Measurements from ENCODE around the gene FAM135A. TPM values are rescaled to one million over a fixed set of nuclear protein-coding genes. Genes with fewer than 3 reads are reported as not detected.
"Not testable (repeated sequence)": the region's sequence is repeated elsewhere in the genome, so short reads cannot be mapped to it uniquely, and the experiment has no call there.

FAM135A gene
- total and polyA plus RNA-seq, 2 of the 13 experiments (the other 11 are each of a cell fraction or from before 2014, with no cell fraction given) = 26.9 to 31.5 TPM

DNA sequence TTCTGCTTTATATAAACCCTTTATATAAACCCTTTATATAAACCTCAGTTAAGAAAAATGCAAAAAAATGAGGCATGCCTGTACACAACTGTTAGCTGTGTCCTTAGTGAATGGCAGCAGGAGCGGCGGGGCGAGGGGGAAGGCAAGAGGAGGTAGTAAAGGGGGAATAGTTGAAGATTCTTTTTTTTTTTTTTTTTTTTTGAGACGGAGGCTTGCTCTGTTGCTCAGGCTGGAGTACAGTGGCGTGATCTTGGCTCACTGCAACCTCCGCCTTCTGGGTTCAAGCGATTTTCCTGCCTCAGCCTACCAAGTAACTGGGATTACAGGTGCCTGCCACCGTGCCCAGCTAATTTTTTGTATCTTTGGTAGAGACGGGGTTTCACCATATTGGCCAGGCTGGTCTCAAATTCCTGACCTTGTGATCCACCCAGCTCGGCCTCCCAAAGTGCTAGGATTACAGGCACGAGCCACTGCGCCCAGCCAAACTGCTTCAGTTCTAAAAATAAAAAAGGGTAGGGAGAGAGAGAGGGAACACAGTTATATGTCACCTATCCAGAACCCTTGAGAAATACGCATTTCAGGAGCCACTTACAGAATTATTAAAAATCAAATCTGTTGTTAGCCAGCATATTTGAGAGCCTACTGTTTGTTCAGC is 139.1 kb downstream of the FAM135A start:
- ATAC-seq; FAIRE-seq; H3K9ac ChIP-seq (ENCODE audit: insufficient read depth, low read depth, low read length); H2AFZ ChIP-seq (ENCODE audit: low read length); H3K27me3 ChIP-seq (ENCODE audit: control insufficient read depth in 1 of 2, insufficient read depth in 2 of 2, low read length in 2 of 2); BruUV-seq (replicated peaks); H3K79me2 ChIP-seq (ENCODE audit: insufficient read depth, low read length); DNase-seq (ENCODE audit: low spot score); H3K27ac ChIP-seq (ENCODE audit: extremely low read length, insufficient read depth, low read length); POLR2A ChIA-PET; CTCF ChIA-PET (ENCODE audit: low intra/inter-chr PET ratio, low total read pairs); in situ Hi-C loops (cut with HindIII; ENCODE audit: extremely low pct_ligation_motif_present, low pct_unique_long_range_greater_than_20kb); H4K20me1 ChIP-seq (ENCODE audit: insufficient read depth, low read length); intact Hi-C loops (cut with micrococcal nuclease; ENCODE audit: unreplicated experiment); H3K4me3 ChIP-seq (replicated peaks in 1 of 3; ENCODE audit: insufficient read depth in 1 of 3, low read depth in 2 of 3, low read length in 3 of 3); H3K4me2 ChIP-seq (ENCODE audit: low read depth, low read length); H3K36me3 ChIP-seq (replicated peaks in 1 of 2; ENCODE audit: control insufficient read depth in 1 of 2, insufficient read depth in 2 of 2, low read length in 2 of 2); H3K9me3 ChIP-seq (ENCODE audit: low read length); H3K4me1 ChIP-seq (ENCODE audit: insufficient read depth, low read length): not testable (repeated sequence)
- 97% methylated on average over 13 of the region's 13 CpGs for WGBS (ENCODE audit: low lambda C conversion rate)

GRCh38 chr6:70552974-70553373 is 139.7 kb downstream of the FAM135A start:
- Histone ChIP-seq H3K9me3 (ENCODE audit: low read length) (no peaks in the 10 kb centered on the region), H3K36me3 (replicated peaks in 1 of 2; ENCODE audit: control insufficient read depth in 1 of 2, insufficient read depth in 2 of 2, low read length in 2 of 2) (no peaks in the 10 kb centered on the region), H3K4me3 (replicated peaks in 1 of 3; ENCODE audit: insufficient read depth in 1 of 3, low read depth in 2 of 3, low read length in 3 of 3) (no peak overlapping the region), H3K9ac (ENCODE audit: insufficient read depth, low read depth, low read length) (no peak overlapping the region), H2AFZ (ENCODE audit: low read length) (no peak overlapping the region), H3K4me1 (ENCODE audit: insufficient read depth, low read length) (no peaks in the 10 kb centered on the region), H3K27me3 (ENCODE audit: control insufficient read depth in 1 of 2, insufficient read depth in 2 of 2, low read length in 2 of 2) (no peaks in the 10 kb centered on the region), H3K27ac (ENCODE audit: extremely low read length, insufficient read depth, low read length) (no peak overlapping the region), H4K20me1 (ENCODE audit: insufficient read depth, low read length) (no peaks in the 10 kb centered on the region), H3K79me2 (ENCODE audit: insufficient read depth, low read length) (no peaks in the 10 kb centered on the region), H3K4me2 (ENCODE audit: low read depth, low read length) (no peak overlapping the region)
- in situ Hi-C loops (cut with HindIII; ENCODE audit: extremely low pct_ligation_motif_present, low pct_unique_long_range_greater_than_20kb) = no loop called here
- ChIA-PET POLR2A (no interaction called here), CTCF (ENCODE audit: low intra/inter-chr PET ratio, low total read pairs) (no interaction called here)
- BruUV-seq (replicated peaks) = no TSS peak
- intact Hi-C loops (cut with micrococcal nuclease; ENCODE audit: unreplicated experiment) = no loop called here
- WGBS (ENCODE audit: low lambda C conversion rate) = 85% methylated on average over 1 of the region's 1 CpG
- no peak for ATAC-seq
- TF ChIP-seq SKI (IDR thresholded peaks at IDR 0.05; ENCODE audit: partially characterized antibody) = no peak
- no peak for FAIRE-seq
- DNase-seq (ENCODE audit: low spot score) = no peak

DNA sequence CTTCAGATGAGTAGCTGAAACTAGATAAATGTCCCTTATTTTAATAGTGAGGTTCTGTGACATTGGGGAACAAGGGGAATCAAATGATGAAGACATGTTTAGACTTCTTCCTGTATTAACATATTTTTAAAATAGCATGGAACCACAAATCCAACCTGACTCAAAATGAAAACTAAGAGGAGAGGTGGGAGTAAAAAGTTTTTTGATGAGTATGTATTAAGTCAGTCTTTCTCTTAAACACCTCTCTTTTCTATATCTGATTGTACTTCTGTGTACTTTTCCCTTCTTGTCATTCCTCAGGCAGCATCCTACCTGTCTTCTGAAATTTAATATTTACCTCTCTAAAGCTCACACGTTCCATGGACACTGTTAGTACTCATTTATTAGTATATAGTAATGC is 144.7 kb downstream of the FAM135A start:
- no peak for ATAC-seq
- Histone ChIP-seq H4K20me1 (ENCODE audit: insufficient read depth, low read length) (no peaks in the 10 kb centered on the region), H3K27me3 (ENCODE audit: control insufficient read depth in 1 of 2, insufficient read depth in 2 of 2, low read length in 2 of 2) (no peaks in the 10 kb centered on the region), H3K79me2 (ENCODE audit: insufficient read depth, low read length) (no peaks in the 10 kb centered on the region), H3K27ac (ENCODE audit: extremely low read length, insufficient read depth, low read length) (no peak overlapping the region), H3K4me3 (replicated peaks in 1 of 3; ENCODE audit: insufficient read depth in 1 of 3, low read depth in 2 of 3, low read length in 3 of 3) (no peak overlapping the region), H3K9ac (ENCODE audit: insufficient read depth, low read depth, low read length) (no peak overlapping the region), H3K9me3 (ENCODE audit: low read length) (no peaks in the 10 kb centered on the region), H3K36me3 (replicated peaks in 1 of 2; ENCODE audit: control insufficient read depth in 1 of 2, insufficient read depth in 2 of 2, low read length in 2 of 2) (peaks cover 0 to 2% of the 10 kb centered on the region in 2 experiments; a peak in 1 of 5 replicates), H3K4me2 (ENCODE audit: low read depth, low read length) (no peak overlapping the region), H2AFZ (ENCODE audit: low read length) (no peak overlapping the region), H3K4me1 (ENCODE audit: insufficient read depth, low read length) (no peaks in the 10 kb centered on the region)
- WGBS (ENCODE audit: low lambda C conversion rate) = 85% methylated on average over 1 of the region's 1 CpG
- ChIA-PET CTCF (ENCODE audit: low intra/inter-chr PET ratio, low total read pairs) (no interaction called here), POLR2A (interaction anchor here (1.4 kb wide), 1 partner anchor 9 kb away, joined by 3 read pairs; the partner anchor contains the start of gene SDHAF4)
- intact Hi-C loops (cut with micrococcal nuclease; ENCODE audit: unreplicated experiment) = no loop called here
- in situ Hi-C loops (cut with HindIII; ENCODE audit: extremely low pct_ligation_motif_present, low pct_unique_long_range_greater_than_20kb) = no loop called here
- no peak for DNase-seq (ENCODE audit: low spot score)
- no peak for FAIRE-seq
- BruUV-seq (replicated peaks) = no TSS peak
- TF ChIP-seq, protein P1, sequence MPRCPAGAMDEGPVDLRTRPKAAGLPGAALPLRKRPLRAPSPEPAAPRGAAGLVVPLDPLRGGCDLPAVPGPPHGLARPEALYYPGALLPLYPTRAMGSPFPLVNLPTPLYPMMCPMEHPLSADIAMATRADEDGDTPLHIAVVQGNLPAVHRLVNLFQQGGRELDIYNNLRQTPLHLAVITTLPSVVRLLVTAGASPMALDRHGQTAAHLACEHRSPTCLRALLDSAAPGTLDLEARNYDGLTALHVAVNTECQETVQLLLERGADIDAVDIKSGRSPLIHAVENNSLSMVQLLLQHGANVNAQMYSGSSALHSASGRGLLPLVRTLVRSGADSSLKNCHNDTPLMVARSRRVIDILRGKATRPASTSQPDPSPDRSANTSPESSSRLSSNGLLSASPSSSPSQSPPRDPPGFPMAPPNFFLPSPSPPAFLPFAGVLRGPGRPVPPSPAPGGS (CRISPR knock-in tag; IDR thresholded peaks at IDR 0.05) = no peak
- TF ChIP-seq POLR2AphosphoS2 (IDR thresholded peaks at IDR 0.05; ENCODE audit: low read depth, low read length) (no peak), ATM (IDR thresholded peaks at IDR 0.05; ENCODE audit: borderline replicate concordance) (no peak), SMARCC2 (IDR thresholded peaks at IDR 0.05) (no peak), ZSCAN20 (CRISPR knock-in tag; IDR thresholded peaks at IDR 0.05; ENCODE audit: borderline replicate concordance) (no peak), KMT2B (CRISPR knock-in tag; IDR thresholded peaks at IDR 0.05) (no peak), NCOA1 (CRISPR knock-in tag; IDR thresholded peaks at IDR 0.05) (no peak)
- TF ChIP-seq, protein P2, sequence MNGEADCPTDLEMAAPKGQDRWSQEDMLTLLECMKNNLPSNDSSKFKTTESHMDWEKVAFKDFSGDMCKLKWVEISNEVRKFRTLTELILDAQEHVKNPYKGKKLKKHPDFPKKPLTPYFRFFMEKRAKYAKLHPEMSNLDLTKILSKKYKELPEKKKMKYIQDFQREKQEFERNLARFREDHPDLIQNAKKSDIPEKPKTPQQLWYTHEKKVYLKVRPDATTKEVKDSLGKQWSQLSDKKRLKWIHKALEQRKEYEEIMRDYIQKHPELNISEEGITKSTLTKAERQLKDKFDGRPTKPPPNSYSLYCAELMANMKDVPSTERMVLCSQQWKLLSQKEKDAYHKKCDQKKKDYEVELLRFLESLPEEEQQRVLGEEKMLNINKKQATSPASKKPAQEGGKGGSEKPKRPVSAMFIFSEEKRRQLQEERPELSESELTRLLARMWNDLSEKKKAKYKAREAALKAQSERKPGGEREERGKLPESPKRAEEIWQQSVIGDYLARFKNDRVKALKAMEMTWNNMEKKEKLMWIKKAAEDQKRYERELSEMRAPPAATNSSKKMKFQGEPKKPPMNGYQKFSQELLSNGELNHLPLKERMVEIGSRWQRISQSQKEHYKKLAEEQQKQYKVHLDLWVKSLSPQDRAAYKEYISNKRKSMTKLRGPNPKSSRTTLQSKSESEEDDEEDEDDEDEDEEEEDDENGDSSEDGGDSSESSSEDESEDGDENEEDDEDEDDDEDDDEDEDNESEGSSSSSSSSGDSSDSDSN (CRISPR knock-in tag; IDR thresholded peaks at IDR 0.05) = no peak
